Caco-2 (cell line): ENCODE measurements around the gene NPSR1. TPM values are rescaled to one million over a fixed set of nuclear protein-coding genes. Genes with fewer than 3 reads are reported as not detected.

Experiments used
- BruUV-seq: library from RNA; stranded (reverse); fragments of 400-500 nt; replicated peaks from 2 replicates; lab custom pipeline; 2021; lab: Mats Ljungman, UMichigan
- CTCF ChIA-PET: fragments of 300-600 bp; sonication (Branson Sonifier 250); formaldehyde crosslinking; loops from one replicate; lab custom pipeline; 2022; ENCODE audit warnings: antibody characterized with exemption; lab: Charles Lee
- POLR2A ChIA-PET: fragments of 300-600 bp; sonication (Branson Sonifier 250); formaldehyde crosslinking; loops from one replicate; lab custom pipeline; 2022; ENCODE audit warnings: antibody characterized with exemption; lab: Charles Lee
- DNase-seq, 2 experiments: peaks; one replicate each; pipeline versions ENCODE4 v3.0.0 to v3.0.0-alpha.2; 2020 to 2022
- H3K27me3 ChIP-seq: replicated peaks from 2 replicates; pipeline ENCODE4 v1.6.0; 2011; ENCODE audit warnings: low read length; ENCODE audit not compliant: control insufficient read depth, insufficient read depth
- H3K36me3 ChIP-seq: 2 replicates; pipeline ENCODE4 v1.5.1; 2011; ENCODE audit warnings: low read length; ENCODE audit not compliant: control insufficient read depth, insufficient read depth
- H3K4me1 ChIP-seq: fragments of 250-450 bp; sonication (Bioruptor Pico); 2 replicates; pipeline ENCODE4 v1.5.1; 2020; ENCODE audit warnings: mild to moderate bottlenecking
- H3K4me3 ChIP-seq: 2 replicates; pipeline ENCODE4 v1.5.1; 2011; ENCODE audit warnings: low read depth, mild to moderate bottlenecking, control low read depth, low read length
- H3K9me3 ChIP-seq: fragments of 250-450 bp; sonication (Bioruptor Pico); 2 replicates; pipeline ENCODE4 v1.5.1; 2020; ENCODE audit warnings: mild to moderate bottlenecking, moderate library complexity
- H3K27ac Mint-ChIP-seq: one replicate; pipeline ENCODE4 v1.8.0; 2022; ENCODE audit warnings: mixed read lengths; ENCODE audit not compliant: unreplicated experiment
- H3K27me3 Mint-ChIP-seq: one replicate; pipeline ENCODE4 v1.8.0; 2022; ENCODE audit warnings: mixed read lengths; ENCODE audit not compliant: insufficient read depth, unreplicated experiment
- H3K36me3 Mint-ChIP-seq: one replicate; pipeline ENCODE4 v1.8.0; 2022; ENCODE audit warnings: mild to moderate bottlenecking, mixed read lengths; ENCODE audit not compliant: insufficient read depth, unreplicated experiment
- H3K4me1 Mint-ChIP-seq: one replicate; pipeline ENCODE4 v1.8.0; 2022; ENCODE audit warnings: low read depth, mixed read lengths; ENCODE audit not compliant: unreplicated experiment
- H3K4me3 Mint-ChIP-seq: one replicate; pipeline ENCODE4 v1.8.0; 2022; ENCODE audit warnings: mild to moderate bottlenecking, moderate library complexity, mixed read lengths; ENCODE audit not compliant: unreplicated experiment
- H3K9me3 Mint-ChIP-seq: one replicate; pipeline ENCODE4 v1.8.0; 2022; ENCODE audit warnings: mixed read lengths; ENCODE audit not compliant: unreplicated experiment
- intact Hi-C: fragments of 100-400 bp; cut with micrococcal nuclease; formaldehyde crosslinking; loops from one replicate; pipeline ENCODE4 v1.10.0; 2022; ENCODE audit not compliant: unreplicated experiment
- total RNA-seq: library from RNA; stranded (reverse); gene quantifications from 2 replicates; pipeline ENCODE4 v1.2.3, GENCODE V29; 2022
- TF ChIP-seq, protein P1 (sequence below), 2 experiments: fragments of 200-600 bp in 1 of 2; IDR thresholded peaks; 1 replicate in 1 of 2; 2 replicates in 1 of 2; pipeline versions ENCODE4 v1.5.1 to v1.8.0; 2011 to 2022; ENCODE audit warnings: antibody characterized with exemption in 1 of 2, control low read depth in 1 of 2, inconsistent platforms in 1 of 2, low read depth in 1 of 2, low read length in 1 of 2, mild to moderate bottlenecking in 1 of 2, moderate library complexity in 1 of 2; ENCODE audit not compliant: insufficient read depth in 1 of 2, severe bottlenecking in 1 of 2, unreplicated experiment in 1 of 2

NPSR1 gene
- total RNA-seq, 1 experiment from 2014 or later, result not detected

DNA sequence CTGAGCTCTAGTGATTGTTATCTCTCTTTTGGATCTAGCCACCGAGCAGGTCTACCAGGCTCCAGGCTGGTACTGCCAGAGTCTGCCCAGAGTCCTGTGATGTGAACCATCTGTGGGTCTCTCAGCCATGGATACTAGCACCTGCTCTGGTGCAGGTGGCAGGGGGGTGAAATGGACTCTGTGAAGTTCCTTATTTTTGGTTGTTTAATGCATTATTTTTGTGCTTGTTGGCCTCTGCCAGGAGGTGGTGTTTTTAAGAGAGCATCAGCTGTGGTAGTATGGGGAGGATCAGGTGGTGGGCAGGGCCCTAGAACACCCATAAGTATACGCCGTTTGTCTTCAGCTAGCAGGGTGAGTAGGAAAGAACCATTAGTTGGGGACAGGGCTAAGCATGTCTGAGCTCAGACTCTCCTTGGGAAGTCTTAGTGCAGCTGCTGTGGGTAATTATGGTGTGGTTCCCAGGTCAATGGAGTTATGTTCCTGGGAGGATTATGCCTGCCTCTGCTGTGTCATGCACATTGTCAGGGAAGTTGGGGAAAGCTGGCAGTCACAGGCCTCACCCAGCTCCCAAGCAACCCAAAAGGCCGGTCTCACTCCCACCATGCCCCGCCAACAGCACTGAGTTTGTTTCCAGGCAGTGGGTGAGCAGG, 81.8 kb downstream of the NPSR1 start:
- ChIA-PET POLR2A (no interaction called here), CTCF (no interaction called here)
- Histone ChIP-seq H3K36me3 (no peaks in the 10 kb centered on the region), H3K27me3 (no peaks in the 10 kb centered on the region), H3K9me3 (peaks cover 3% of the 10 kb centered on the region; the same call in 1 of the 2 replicates), H3K4me3 (no peak overlapping the region), H3K4me1 (no peaks in the 10 kb centered on the region)
- H3K27ac Mint-ChIP-seq, result no peak overlapping the region
- no peaks in the 10 kb centered on the region for H3K4me1 Mint-ChIP-seq
- TF ChIP-seq, protein P1, sequence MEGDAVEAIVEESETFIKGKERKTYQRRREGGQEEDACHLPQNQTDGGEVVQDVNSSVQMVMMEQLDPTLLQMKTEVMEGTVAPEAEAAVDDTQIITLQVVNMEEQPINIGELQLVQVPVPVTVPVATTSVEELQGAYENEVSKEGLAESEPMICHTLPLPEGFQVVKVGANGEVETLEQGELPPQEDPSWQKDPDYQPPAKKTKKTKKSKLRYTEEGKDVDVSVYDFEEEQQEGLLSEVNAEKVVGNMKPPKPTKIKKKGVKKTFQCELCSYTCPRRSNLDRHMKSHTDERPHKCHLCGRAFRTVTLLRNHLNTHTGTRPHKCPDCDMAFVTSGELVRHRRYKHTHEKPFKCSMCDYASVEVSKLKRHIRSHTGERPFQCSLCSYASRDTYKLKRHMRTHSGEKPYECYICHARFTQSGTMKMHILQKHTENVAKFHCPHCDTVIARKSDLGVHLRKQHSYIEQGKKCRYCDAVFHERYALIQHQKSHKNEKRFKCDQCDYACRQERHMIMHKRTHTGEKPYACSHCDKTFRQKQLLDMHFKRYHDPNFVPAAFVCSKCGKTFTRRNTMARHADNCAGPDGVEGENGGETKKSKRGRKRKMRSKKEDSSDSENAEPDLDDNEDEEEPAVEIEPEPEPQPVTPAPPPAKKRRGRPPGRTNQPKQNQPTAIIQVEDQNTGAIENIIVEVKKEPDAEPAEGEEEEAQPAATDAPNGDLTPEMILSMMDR (IDR thresholded peaks at IDR 0.05; ENCODE audit: insufficient read depth in 1 of 2, low read depth in 1 of 2, low read length in 1 of 2, severe bottlenecking in 1 of 2, unreplicated experiment in 1 of 2), result no peak
- no TSS peak for BruUV-seq
- intact Hi-C loops, result no loop called here
- no peaks in the 10 kb centered on the region for H3K27me3 Mint-ChIP-seq
- H3K36me3 Mint-ChIP-seq, result no peaks in the 10 kb centered on the region
- no peak for DNase-seq
- peaks cover 34% of the 10 kb centered on the region for H3K9me3 Mint-ChIP-seq
- no peak overlapping the region for H3K4me3 Mint-ChIP-seq

DNA sequence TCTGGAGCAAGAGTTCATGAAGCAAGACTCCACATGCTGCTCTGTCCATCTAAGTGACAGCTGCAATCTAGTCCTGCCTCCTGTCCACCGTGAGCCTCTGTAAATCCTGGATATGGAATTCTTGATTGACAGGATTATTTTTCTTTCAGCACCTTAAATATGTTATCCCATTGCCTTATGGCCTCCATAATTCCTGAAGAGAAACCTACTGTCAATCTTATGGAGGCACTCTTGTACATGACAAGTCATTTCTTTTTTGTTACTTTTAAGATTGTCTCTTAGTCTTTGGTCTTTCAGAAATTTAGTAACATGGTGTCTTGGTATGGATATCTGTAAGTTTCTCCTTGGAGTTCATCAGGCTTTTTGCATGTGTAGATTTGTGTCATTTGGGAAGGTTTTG, 82.8 kb downstream of the NPSR1 start:
- CTCF ChIA-PET, result no interaction called here
- Mint-ChIP-seq H3K27me3 (no peaks in the 10 kb centered on the region), H3K27ac (no peak overlapping the region)

DNA sequence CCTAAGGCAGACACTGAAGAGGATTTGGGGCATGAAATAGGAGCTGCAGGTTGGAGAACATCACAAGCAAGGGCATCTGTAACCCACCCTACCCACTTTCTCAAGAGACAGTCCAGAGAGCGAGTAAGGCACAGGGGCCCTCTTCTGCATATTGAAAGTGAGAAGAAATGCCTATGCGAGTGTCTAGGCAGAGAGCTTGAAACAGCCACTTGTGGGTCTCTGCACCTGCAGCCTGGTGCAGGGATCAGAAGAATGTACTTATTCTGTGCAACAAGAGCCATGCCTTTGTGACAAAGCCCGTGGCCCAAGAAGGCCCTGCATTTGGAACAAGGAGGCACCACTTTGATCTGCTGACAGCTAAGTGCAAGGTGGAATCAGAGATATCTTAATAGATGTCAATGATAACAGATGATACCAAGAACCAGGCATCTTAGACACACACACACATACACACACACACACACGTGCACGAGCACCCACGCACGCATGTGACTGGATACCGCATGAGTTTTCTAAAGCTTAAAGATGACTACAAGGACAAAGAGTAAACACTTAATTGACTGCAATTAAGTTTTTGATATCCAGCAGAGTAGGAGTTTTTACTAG, 89.3 kb downstream of the NPSR1 start:
- Histone ChIP-seq H3K27me3 (no peaks in the 10 kb centered on the region), H3K4me3 (no peak overlapping the region), H3K36me3 (0 out of 2 replicates have a peak, but pooled peaks cover 1% of the 10 kb centered on the region), H3K4me1 (peaks cover 13% of the 10 kb centered on the region), H3K9me3 (peaks cover 18% of the 10 kb centered on the region)
- Mint-ChIP-seq H3K4me1 (peaks cover 12% of the 10 kb centered on the region), H3K27me3 (no peaks in the 10 kb centered on the region), H3K36me3 (peaks cover 6% of the 10 kb centered on the region), H3K4me3 (no peak overlapping the region), H3K9me3 (peaks cover 46% of the 10 kb centered on the region), H3K27ac (no peak overlapping the region)
- ChIA-PET CTCF (no interaction called here), POLR2A (no interaction called here)
- TF ChIP-seq, protein P1 (IDR thresholded peaks at IDR 0.05; ENCODE audit: insufficient read depth in 1 of 2, low read depth in 1 of 2, low read length in 1 of 2, severe bottlenecking in 1 of 2, unreplicated experiment in 1 of 2), result no peak
- DNase-seq, result no peak
- BruUV-seq, result no TSS peak
- intact Hi-C loops, result no loop called here

More for the DNA sequence above, 82.8 kb downstream of the NPSR1 start:
- no peaks in the 10 kb centered on the region for H3K4me1 ChIP-seq
- BruUV-seq, result no TSS peak
- no peaks in the 10 kb centered on the region for H3K36me3 Mint-ChIP-seq
- H3K9me3 Mint-ChIP-seq, result peaks cover 42% of the 10 kb centered on the region
- H3K36me3 ChIP-seq, result no peaks in the 10 kb centered on the region
- no peak overlapping the region for H3K4me3 ChIP-seq
- H3K27me3 ChIP-seq, result no peaks in the 10 kb centered on the region
- TF ChIP-seq, protein P1 (IDR thresholded peaks at IDR 0.05; ENCODE audit: insufficient read depth in 1 of 2, low read depth in 1 of 2, low read length in 1 of 2, severe bottlenecking in 1 of 2, unreplicated experiment in 1 of 2), result no peak
- H3K4me1 Mint-ChIP-seq, result no peaks in the 10 kb centered on the region
- POLR2A ChIA-PET, result no interaction called here
- no peak overlapping the region for H3K4me3 Mint-ChIP-seq
- no peak for DNase-seq
- peaks cover 3% of the 10 kb centered on the region; the same call in 1 of the 2 replicates for H3K9me3 ChIP-seq
- intact Hi-C loops, result no loop called here
